Dermis microvascular lymphatic vessel endothelial cell (primary cell): Measurements from ENCODE around the gene PRR12. TPM values are rescaled to one million over a fixed set of nuclear protein-coding genes. Genes with fewer than 3 reads are reported as not detected.

ENCODE experiments used
- DNase-seq, 2 donors: peaks; one replicate each; pipeline versions ENCODE4 v3.0.0 to v3.0.0-alpha.2; 2010; ENCODE audit warnings: low read depth in 2 of 2
- total RNA-seq: library from RNA; depleted of rRNA; stranded (reverse); fragments of >200 nt; gene quantifications from 2 replicates; pipeline ENCODE4 v1.2.1, GENCODE V29; 2014

Gene PRR12
- total RNA-seq, 1 donor from 2014 or later: 1.0 TPM

DNA sequence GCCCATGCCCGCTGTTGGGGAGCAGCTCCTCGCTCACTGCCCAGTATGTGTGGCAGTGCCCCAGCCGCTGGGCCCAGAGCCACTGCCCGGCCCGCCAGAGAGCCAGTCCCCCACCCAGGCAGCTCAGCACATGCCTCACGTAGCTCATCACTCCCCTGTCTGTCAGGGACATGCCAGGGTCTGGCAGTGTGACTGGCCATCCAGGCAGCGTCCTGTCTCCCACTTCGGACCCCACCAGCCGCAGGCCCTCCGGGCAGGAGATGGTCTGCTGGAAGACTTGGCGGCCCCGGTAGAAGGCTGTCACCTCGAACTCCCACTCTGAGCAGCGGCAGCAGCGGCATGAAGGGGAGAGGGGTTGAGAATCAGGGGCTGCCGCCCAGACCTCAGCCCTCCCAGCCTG, 71.0 kb downstream of the PRR12 start:
- no peak for DNase-seq

DNA sequence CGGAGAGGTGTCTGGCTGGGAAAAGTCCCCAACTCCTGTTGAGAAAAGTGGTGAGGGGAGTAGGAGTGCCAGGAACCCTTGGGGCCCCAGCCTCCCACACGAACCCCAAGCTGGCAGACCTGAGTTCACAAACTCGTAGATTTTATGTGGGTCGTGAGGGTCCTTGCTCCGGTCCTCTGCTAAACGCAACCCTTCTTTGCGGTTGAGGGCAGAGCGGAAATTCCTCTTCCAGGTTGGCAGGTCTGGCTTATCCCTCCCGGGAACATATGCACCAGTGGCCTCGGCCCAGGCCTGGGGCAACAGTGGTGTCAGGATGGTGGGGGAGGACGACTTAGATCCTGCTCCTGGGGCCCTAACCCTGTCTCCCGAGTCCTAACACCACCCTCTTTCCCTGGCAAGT, 72.2 kb downstream of the PRR12 start:
- no peak for DNase-seq

DNA sequence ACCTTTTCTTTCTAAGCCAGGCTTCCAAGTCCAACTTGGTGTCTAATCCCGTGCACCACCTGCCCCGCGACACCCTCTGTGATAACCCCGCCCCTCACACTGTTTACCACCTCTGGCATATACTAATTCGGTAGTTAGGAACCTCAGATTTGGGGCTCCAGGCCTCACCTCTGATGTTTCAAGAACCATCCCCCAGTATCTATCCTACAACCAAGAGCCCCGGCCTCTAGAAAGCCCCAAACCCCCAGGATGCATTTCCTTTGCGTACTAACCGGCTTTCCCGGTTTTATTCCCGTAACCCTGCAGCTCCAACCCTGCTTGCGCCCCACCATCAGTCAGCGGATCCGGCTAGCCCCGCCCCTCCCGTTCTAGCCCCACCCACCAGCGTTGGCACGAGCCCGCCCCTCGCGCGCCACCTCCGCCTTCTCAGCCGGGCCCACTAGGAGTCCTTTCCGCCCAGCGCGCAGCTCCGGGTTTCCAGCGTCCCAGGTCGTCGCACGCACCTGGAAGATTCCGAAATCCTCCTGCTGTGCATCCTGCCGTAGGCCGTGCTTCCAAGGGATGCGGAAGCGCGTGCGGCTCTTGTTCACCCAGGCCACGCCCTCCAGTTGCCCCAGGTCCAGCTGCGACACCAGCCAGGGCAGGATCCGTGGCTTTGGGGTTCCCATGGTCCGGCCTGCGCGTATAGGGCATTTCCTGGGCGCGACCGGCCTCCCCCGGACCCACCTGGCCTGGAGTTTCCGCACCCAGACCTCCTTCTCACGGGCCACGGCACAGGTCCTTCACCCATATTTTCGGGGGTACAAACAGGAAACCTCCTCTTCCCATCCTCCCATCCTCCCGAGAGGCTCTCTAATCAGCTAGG, 73.4 kb downstream of the PRR12 start:
- DNase-seq: peak in 1 of 2 donors; percentile 87

DNA sequence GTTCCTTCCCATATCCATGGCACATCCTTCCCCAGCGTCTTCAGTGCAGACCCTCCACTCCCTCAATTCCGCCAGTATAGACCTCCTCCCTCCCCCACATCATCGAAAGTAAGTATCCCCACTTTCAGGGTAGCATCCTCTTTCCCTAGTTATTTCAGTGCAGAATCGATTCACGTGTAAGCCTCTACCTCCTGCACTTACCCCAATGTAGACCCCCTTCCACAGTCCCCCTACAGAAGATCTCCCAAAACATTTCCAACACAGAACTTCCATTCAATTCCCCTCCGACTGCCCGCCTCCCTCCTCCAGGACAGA, 74.0 kb downstream of the PRR12 start:
- no peak for DNase-seq

DNA sequence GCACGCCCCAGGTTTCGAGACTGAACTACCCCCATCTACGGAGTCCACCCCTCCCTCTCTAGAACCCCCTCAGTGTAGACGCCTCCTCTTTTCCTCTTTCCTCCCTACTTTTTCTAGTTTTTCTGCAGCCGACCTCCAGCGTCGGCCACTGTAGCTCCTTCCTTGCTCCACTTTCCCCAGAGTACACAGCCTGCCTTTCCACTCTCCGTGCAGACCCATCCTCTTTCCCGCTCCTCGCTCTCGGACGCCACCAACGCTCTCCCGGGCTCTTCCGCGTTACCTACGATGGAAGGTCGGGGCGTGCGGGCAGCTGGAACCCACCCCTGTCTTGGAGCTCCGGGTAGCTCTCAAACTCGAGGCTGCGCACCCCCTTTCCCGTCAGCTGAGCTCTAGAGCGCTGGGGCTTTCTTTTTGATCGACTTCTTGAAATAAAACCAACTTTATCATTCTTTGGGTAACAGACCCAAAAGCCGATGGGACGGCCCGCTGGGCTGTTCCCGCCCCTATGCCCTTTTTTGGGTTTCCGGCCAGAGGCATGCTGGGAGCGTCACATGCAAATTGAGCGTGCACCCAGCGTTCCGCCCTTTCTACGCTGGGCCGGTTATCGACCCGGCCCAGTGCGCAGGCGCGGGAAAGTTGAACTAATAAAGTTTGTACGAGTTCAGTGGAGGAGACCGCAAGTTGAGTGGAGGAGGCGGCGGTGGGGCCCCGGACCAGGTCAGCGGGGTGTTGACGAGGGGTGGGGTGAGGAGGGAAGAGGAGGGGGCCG, 74.6 kb downstream of the PRR12 start, which contains the start of the genes BCL2L12 and IRF3:
TSS of gene BCL2L12 (plus strand) at position 583 of the 769 bp plus-strand sequence. CDS start 760 bp downstream, outside the sequence.
TSS of gene IRF3 (minus strand) at position 507 of the 769 bp plus-strand sequence. CDS start 1,019 bp downstream, outside the sequence.
- DNase-seq: peak; percentile 92 to 95

DNA sequence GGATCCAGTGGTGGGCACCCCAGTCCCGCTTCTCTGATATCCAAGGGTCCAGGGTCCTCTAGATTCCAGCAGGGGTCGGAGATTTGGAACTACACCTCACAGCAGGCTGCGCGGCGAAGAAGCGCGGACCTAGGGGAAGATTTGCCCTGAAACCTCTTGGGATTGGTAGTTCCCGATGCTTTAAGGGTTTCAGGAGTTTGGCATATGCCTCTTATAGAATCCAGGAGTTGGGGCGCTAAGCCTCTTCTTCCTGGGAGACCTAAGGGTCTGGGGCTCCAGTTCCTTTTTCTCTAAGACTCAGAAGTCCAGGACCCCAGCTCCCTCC, 75.1 kb downstream of the PRR12 start:
- no peak for DNase-seq

DNA sequence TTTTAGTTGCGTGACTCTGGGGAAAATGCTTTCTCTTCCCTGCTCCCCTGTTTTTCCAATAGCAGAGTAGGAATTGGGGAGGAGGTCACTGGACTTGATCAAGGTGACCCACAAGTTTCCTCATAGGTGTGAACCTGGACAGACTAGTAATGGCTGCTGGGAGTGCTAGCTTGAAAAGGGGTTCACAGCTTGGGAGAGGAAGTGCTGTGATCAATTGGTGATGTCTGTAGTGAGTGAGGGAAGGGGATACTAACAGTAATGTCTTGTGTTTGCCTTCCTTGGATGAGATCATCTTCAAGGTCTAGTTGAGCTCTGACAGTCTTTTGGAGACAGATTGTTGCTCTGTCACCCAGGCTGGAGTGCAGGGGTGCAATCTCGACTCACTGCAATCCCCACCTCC, 76.5 kb downstream of the PRR12 start:
- DNase-seq: no peak

DNA sequence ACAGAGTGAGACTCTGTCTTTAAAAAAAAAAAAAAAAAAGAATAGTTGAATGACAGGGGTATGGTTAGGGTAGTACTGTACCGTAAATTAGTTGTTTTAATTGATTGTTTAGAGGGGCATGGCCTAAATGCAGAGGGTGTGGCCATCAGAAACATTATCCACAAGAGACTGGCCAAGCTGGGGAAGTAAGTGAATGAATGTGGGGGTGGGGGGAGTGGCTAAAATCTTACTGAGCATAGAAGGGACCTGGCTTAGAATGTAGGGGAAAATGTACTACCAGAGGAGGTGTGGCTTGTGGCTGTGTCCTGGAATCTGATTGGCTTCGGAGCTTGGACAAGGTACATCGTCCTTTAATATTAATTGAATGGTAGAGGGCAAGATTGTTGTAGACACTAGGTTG, 78.5 kb downstream of the PRR12 start:
- DNase-seq: no peak

DNA sequence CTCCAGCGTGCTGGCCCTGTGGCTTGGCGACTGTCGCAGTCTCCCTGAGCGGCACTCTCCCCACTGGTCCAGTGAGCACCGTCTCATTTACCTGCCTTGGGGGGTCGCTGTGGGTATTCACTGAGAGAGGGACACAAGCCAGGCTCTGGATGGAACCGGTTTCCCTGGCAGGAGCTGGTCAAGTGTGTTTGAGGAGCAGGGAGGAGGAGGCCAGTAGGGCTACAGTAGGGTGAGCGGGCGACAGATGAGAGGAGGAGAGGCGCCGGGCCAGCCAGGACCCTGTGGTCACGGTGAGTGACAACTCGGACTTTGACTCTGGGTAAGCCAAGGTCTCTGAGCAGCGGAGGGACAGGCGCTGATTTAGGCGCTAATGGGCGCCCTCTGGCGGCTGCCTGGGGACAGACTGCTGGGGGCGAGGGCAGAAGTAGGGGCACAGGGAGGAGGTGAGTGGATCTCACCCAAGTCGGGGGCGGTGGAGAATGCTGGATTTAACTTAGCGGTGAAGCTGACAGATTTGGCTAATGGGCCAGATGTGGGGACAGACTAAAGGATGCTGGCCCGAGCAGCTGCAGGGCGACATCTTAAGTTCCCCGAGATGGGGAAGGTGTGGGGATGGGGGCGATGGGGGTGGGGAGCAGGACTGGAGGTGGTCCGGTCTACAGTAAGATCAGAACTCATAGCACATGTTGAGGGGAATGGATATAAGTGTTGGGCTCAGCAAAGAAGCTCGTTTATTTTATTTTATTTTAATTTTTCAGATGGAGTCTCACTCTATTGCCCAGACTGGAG, 81.3 kb downstream of the PRR12 start:
- peak; percentile 63 to 80 for DNase-seq

Other genes with a start within 250 kb of the PRR12 start
- gene TEAD2, start 228.8 kb upstream of the PRR12 start, total RNA-seq: 57.4 and 72.2 TPM in 2 replicates
- gene DKKL1, start 227.3 kb upstream of the PRR12 start, total RNA-seq: 0.13 and 0.51 TPM in 2 replicates
- gene KASH5, start 202.9 kb upstream of the PRR12 start, total RNA-seq: not detected in 2 replicates
- not detected in 2 replicates for gene PTH2, start 167.7 kb upstream of the PRR12 start, total RNA-seq
- not detected in 2 replicates for gene GFY, start 165.8 kb upstream of the PRR12 start, total RNA-seq
- 0.13 TPM in 2 replicates for gene SLC17A7, start 149.7 kb upstream of the PRR12 start, total RNA-seq
- gene PIH1D1, start 139.4 kb upstream of the PRR12 start, total RNA-seq: 146 and 159 TPM in 2 replicates
- gene ALDH16A1, start 138.0 kb upstream of the PRR12 start, total RNA-seq: 41.3 and 61.4 TPM in 2 replicates
- gene FLT3LG, start 117.0 kb upstream of the PRR12 start, total RNA-seq: 1.3 and 1.9 TPM in 2 replicates
- gene RPL13A, start 103.6 kb upstream of the PRR12 start, total RNA-seq: 3,699 and 4,643 TPM in 2 replicates
- gene RPS11, start 94.7 kb upstream of the PRR12 start, total RNA-seq: 2,245 and 2,954 TPM in 2 replicates
- gene FCGRT, start 78.5 kb upstream of the PRR12 start, total RNA-seq: 51.9 and 184 TPM in 2 replicates
- 11.7 and 13.4 TPM in 2 replicates for gene RCN3, start 63.2 kb upstream of the PRR12 start, total RNA-seq
- gene NOSIP, start 10.6 kb upstream of the PRR12 start, total RNA-seq: 109 and 127 TPM in 2 replicates
- 2.4 and 7.1 TPM in 2 replicates for gene PRRG2, start 9.9 kb upstream of the PRR12 start, total RNA-seq
- 23.0 and 31.6 TPM in 2 replicates for gene RRAS, start 49.0 kb downstream of the PRR12 start, total RNA-seq
- 5.3 and 9.6 TPM in 2 replicates for gene SCAF1, start 51.0 kb downstream of the PRR12 start, total RNA-seq
- gene IRF3, start 74.7 kb downstream of the PRR12 start, total RNA-seq: 33.9 and 42.1 TPM in 2 replicates
- 4.0 and 4.6 TPM in 2 replicates for gene BCL2L12, start 74.8 kb downstream of the PRR12 start, total RNA-seq
- gene PRMT1, start 86.1 kb downstream of the PRR12 start, total RNA-seq: 383 and 426 TPM in 2 replicates
- 0.26 and 0.38 TPM in 2 replicates for gene ADM5, start 98.4 kb downstream of the PRR12 start, total RNA-seq
- 9.6 and 14.5 TPM in 2 replicates for gene CPT1C, start 99.9 kb downstream of the PRR12 start, total RNA-seq
- not detected in 2 replicates for gene TSKS, start 172.1 kb downstream of the PRR12 start, total RNA-seq
- gene AP2A1, start 175.8 kb downstream of the PRR12 start, total RNA-seq: 44.8 and 73.5 TPM in 2 replicates
- 12.7 and 18.6 TPM in 2 replicates for gene FUZ, start 222.1 kb downstream of the PRR12 start, total RNA-seq
- 7.6 and 15.2 TPM in 2 replicates for gene MED25, start 227.1 kb downstream of the PRR12 start, total RNA-seq